ENCODE results near the gene TMEM185B. TPM values are rescaled to one million over a fixed set of nuclear protein-coding genes. Genes with fewer than 3 reads are reported as not detected.

TMEM185B gene
- total RNA-seq, 1 experiment from 2014 or later = 1.6 TPM

GRCh38 chr2:120180066-120180465, 43.1 kb downstream of the TMEM185B start:
- Histone ChIP-seq H3K4me1 (no peaks in the 10 kb centered on the region), H3K36me3 (no peaks in the 10 kb centered on the region), H3K9me3 (replicated peaks) (no peaks in the 10 kb centered on the region), H3K4me3 (no peak overlapping the region), H3K27ac (no peak overlapping the region), H3K27me3 (no peaks in the 10 kb centered on the region)
- no peak for DNase-seq

DNA sequence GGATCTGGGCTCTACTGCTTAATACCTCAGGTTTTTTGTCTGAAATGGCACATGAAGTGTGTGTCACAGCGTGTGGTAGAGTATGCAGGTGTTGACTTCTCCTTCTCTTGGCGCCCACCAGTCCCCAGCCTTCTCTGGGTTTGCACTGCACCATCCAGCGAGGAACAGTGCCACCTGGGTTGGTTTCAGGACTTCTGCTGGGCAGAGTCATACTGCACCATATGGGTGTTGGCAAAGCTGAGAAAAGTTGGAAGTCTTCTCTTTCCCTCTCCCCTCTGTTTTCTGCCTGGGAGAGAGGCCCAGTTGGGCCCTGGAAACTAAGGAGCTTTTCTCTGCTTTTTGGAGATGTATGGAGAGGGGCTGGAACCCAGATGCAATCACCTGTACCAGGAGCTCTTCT, 43.8 kb downstream of the TMEM185B start:
- Histone ChIP-seq H3K4me3 (no peak overlapping the region), H3K27me3 (no peaks in the 10 kb centered on the region), H3K36me3 (no peaks in the 10 kb centered on the region), H3K4me1 (no peaks in the 10 kb centered on the region), H3K27ac (no peak overlapping the region), H3K9me3 (replicated peaks) (no peaks in the 10 kb centered on the region)
- no peak for DNase-seq

- Histone ChIP-seq H3K27me3 (no peaks in the 10 kb centered on the region), H3K36me3 (no peaks in the 10 kb centered on the region), H3K27ac (no peak overlapping the region), H3K4me3 (no peak overlapping the region), H3K9me3 (replicated peaks) (no peaks in the 10 kb centered on the region), H3K4me1 (no peaks in the 10 kb centered on the region)
- no peak for DNase-seq
Measured at GRCh38 chr2:120177973-120178372, 45.2 kb downstream of the TMEM185B start.

GRCh38 chr2:120177001-120177621, 46.1 kb downstream of the TMEM185B start:
- no peaks in the 10 kb centered on the region for H3K27me3 ChIP-seq
- DNase-seq = no peak
- no peak overlapping the region for H3K27ac ChIP-seq
- no peaks in the 10 kb centered on the region for H3K36me3 ChIP-seq
- no peak overlapping the region for H3K4me3 ChIP-seq
- H3K4me1 ChIP-seq = no peaks in the 10 kb centered on the region
- no peaks in the 10 kb centered on the region for H3K9me3 ChIP-seq (replicated peaks)

- H3K27me3 ChIP-seq = no peaks in the 10 kb centered on the region
- no peaks in the 10 kb centered on the region for H3K9me3 ChIP-seq (replicated peaks)
- H3K27ac ChIP-seq = no peak overlapping the region
- H3K4me1 ChIP-seq = no peaks in the 10 kb centered on the region
- no peak overlapping the region for H3K4me3 ChIP-seq
- DNase-seq = no peak
- H3K36me3 ChIP-seq = no peaks in the 10 kb centered on the region
Measured at GRCh38 chr2:120176526-120176925, 46.7 kb downstream of the TMEM185B start.

DNA sequence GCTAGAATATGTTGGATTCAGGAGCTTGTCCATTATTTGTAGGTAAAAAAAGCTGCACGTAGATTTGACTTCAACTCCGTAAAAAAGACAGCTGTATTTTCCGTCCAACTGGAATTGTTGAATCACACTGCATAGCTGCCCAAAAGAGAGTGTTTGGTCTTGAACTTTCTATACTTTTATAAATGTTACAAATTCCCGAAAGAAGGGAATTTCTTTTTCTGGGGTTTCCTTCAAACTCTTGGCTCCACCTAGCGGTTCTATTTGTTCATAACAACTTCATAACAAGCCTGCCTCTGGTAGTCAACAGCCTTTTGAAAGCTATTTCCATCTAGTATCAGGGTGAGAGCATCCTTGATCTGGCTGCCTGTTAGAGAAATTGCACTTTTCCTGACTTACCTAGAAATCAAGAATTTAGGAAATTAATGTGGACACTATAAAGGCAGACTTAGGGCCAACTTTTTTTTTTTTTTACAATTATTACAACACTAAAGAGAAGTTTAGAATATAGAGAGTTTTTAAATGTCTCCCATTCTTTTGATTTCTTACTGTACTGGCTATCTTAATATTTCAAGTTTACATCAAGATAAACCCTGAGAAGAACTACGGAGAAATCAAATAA, 48.1 kb downstream of the TMEM185B start:
- Histone ChIP-seq H3K27me3 (no peaks in the 10 kb centered on the region), H3K36me3 (no peaks in the 10 kb centered on the region), H3K4me1 (no peaks in the 10 kb centered on the region), H3K9me3 (replicated peaks) (no peaks in the 10 kb centered on the region), H3K4me3 (no peak overlapping the region), H3K27ac (no peak overlapping the region)
- DNase-seq = peak; percentile 12 to 80

Other genes starting within 250 kb of the TMEM185B start
- 22.1 and 25.9 TPM in 2 replicates for gene EPB41L5, start 210.3 kb downstream of the TMEM185B start, total RNA-seq (2014; rRNA removed; shearing (Covaris generic))
- 33.3 and 35.8 TPM in 2 replicates for gene RALB, start 29.5 kb upstream of the TMEM185B start, total RNA-seq (2014; rRNA removed; shearing (Covaris generic))
- not detected in 2 replicates for gene INHBB, start 122.7 kb upstream of the TMEM185B start, total RNA-seq (2014; rRNA removed; shearing (Covaris generic))